Mammary microvascular endothelial cell (primary cell): ENCODE results near the gene CENPH. TPM values are rescaled to one million over a fixed set of nuclear protein-coding genes. Genes with fewer than 3 reads are reported as not detected.

Source experiments
- total RNA-seq: library from RNA; depleted of rRNA; stranded (reverse); fragments of >200 nt; gene quantifications from 2 replicates; pipeline ENCODE4 v1.2.3, GENCODE V29; 2015

Gene CENPH
- total RNA-seq = 22.0 and 24.7 TPM in 2 replicates

GRCh38 chr5:69189162-69190086 is at the start of gene CENPH:
CENPH (plus strand) TSS chr5:69189583; CDS start chr5:69189635, 52 bp downstream.

GRCh38 chr5:69166686-69167492 is 22.5 kb upstream of the CENPH start, which contains the start of gene CCNB1:
CCNB1 (plus strand) TSS chr5:69167150; CDS start chr5:69167263, 113 bp downstream.

DNA sequence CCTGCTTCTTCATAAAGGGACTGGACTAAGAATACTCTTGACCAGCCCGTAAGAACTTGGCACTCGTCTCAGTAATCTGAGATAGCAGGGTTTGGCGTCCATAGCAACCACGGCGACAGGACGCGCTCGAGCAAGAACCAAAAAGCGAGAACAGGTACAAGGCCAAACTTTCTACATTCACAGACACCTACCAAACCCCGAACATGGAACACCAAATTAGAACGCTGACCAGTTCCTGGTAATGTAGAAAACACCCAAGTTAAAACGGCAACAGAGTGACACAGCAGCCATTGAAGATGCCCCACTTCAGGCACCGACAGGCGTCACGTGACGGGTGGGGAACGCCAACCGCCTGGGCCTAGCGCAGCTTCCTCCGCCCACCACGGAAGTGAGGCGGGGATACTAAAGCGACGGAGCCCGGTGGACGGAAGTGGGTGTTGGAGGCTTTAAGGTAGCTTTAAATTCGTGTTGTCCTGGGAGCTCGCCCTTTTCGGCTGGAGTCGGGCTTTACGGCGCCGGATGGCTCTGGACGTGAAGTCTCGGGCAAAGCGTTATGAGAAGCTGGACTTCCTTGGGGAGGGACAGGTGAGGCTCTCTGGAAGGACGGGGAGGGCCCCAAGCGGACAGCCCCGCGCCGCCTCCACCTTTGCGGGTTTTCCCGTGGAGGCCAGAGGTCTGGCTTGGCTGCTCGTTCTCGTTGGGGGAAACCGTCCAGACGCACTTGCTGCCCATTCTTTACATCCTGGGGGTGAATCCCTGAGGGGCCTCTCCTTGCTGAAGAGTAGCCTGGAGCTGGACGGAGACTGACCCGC is 45.3 kb downstream of the CENPH start, which contains the start of gene CDK7:
Gene CDK7, plus strand, starts transcription at position 430 of the 812 bp plus-strand sequence. Its CDS starts 90 bp downstream, at position 520.

Other genes with a start within 250 kb of the CENPH start
- gene SLC30A5, start 95.6 kb upstream of the CENPH start, total RNA-seq = 41.3 and 53.8 TPM in 2 replicates
- gene CCNB1, start 22.4 kb upstream of the CENPH start, total RNA-seq = 192 and 237 TPM in 2 replicates
- gene CDK7, start 45.3 kb downstream of the CENPH start, total RNA-seq = 48.6 and 49.0 TPM in 2 replicates
- gene CCDC125, start 143.2 kb downstream of the CENPH start, total RNA-seq = 2.8 and 3.9 TPM in 2 replicates
- gene AK6, start 179.9 kb downstream of the CENPH start, total RNA-seq = 23.1 and 24.6 TPM in 2 replicates
- gene TAF9, start 179.9 kb downstream of the CENPH start, total RNA-seq = 63.5 and 85.8 TPM in 2 replicates
- 11.9 TPM in 2 replicates for gene RAD17, start 180.2 kb downstream of the CENPH start, total RNA-seq
- 1.6 and 2.3 TPM in 2 replicates for gene MARVELD2, start 225.5 kb downstream of the CENPH start, total RNA-seq